ENCODE data around the gene RHEX.

DNA sequence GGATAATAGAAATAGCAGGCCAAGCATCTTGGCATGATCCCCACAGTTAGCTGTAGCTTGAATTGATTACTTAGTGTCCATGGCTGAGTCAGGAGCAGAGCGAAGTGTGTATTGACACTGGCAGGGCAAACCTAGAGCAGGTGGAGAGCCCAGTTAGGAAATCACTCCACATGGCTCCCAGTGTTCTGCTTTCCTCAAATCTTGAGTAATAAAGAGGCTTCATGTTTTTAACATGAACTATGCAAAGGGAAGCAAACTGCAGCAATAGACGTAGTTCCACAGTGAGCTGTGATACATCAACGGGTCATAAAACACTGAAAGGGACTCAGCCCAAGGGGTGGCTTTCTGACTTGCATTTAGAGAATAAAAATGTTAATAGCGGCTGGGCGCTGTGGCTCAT, 28.9 kb downstream of the RHEX start:
- TF ChIP-seq, protein P1, sequence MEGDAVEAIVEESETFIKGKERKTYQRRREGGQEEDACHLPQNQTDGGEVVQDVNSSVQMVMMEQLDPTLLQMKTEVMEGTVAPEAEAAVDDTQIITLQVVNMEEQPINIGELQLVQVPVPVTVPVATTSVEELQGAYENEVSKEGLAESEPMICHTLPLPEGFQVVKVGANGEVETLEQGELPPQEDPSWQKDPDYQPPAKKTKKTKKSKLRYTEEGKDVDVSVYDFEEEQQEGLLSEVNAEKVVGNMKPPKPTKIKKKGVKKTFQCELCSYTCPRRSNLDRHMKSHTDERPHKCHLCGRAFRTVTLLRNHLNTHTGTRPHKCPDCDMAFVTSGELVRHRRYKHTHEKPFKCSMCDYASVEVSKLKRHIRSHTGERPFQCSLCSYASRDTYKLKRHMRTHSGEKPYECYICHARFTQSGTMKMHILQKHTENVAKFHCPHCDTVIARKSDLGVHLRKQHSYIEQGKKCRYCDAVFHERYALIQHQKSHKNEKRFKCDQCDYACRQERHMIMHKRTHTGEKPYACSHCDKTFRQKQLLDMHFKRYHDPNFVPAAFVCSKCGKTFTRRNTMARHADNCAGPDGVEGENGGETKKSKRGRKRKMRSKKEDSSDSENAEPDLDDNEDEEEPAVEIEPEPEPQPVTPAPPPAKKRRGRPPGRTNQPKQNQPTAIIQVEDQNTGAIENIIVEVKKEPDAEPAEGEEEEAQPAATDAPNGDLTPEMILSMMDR (IDR thresholded peaks at IDR 0.05) = no peak
- no peak for TF ChIP-seq EZH2 (IDR thresholded peaks at IDR 0.05; ENCODE audit: borderline replicate concordance, insufficient read depth, low read depth, low read length, poor library complexity, severe bottlenecking)
